OCI-LY1 (cell line): Measurements from ENCODE around the gene AHI1.

ENCODE experiments used
- H2AFZ ChIP-seq: fragments of 200-600 bp; sonication (generic), shearing (Covaris generic); 2 replicates; pipeline ENCODE4 v1.6.0; 2014; ENCODE audit warnings: antibody characterized with exemption, mild to moderate bottlenecking, low read length
- H3F3A ChIP-seq: fragments of 200-600 bp; sonication (generic), shearing (Covaris generic); 2 replicates; pipeline ENCODE4 v1.6.0; 2014; ENCODE audit warnings: mild to moderate bottlenecking, antibody characterized with exemption, low read length, moderate library complexity; ENCODE audit not compliant: insufficient read depth
- H3K27ac ChIP-seq: fragments of 200-600 bp; sonication (generic); 2 replicates; pipeline ENCODE4 v1.5.1; 2014; ENCODE audit warnings: low read length, mixed run types, mild to moderate bottlenecking, low read depth; ENCODE audit not compliant: poor library complexity, severe bottlenecking
- H3K27me3 ChIP-seq: fragments of 200-600 bp; sonication (generic); 2 replicates; pipeline ENCODE4 v1.6.0; 2014; ENCODE audit warnings: antibody characterized with exemption, mild to moderate bottlenecking, low read length, moderate library complexity; ENCODE audit not compliant: insufficient read depth
- H3K36me3 ChIP-seq: fragments of 200-600 bp; sonication (generic); 2 replicates; pipeline ENCODE4 v1.6.1; 2014; ENCODE audit warnings: mild to moderate bottlenecking, antibody characterized with exemption, low read length, moderate library complexity, mixed read lengths; ENCODE audit not compliant: insufficient read depth
- H3K4me1 ChIP-seq: fragments of 200-600 bp; sonication (generic); 2 replicates; pipeline ENCODE4 v1.5.1; 2014; ENCODE audit warnings: mild to moderate bottlenecking, low read length, moderate library complexity; ENCODE audit not compliant: insufficient read depth, severe bottlenecking
- H3K4me2 ChIP-seq: fragments of 200-600 bp; sonication (generic), shearing (Covaris generic); 2 replicates; pipeline ENCODE4 v1.6.1; 2014; ENCODE audit warnings: low read length
- H3K4me3 ChIP-seq: fragments of 200-600 bp; sonication (generic); 2 replicates; pipeline ENCODE4 v1.5.1; 2014; ENCODE audit warnings: low read length, low read depth, mild to moderate bottlenecking, mixed read lengths; ENCODE audit not compliant: poor library complexity, severe bottlenecking
- H3K79me2 ChIP-seq: fragments of 200-600 bp; shearing (Covaris generic); 2 replicates; pipeline ENCODE4 v1.6.1; 2016; ENCODE audit warnings: mixed run types, low read length, mixed read lengths; ENCODE audit not compliant: insufficient read depth
- H3K9ac ChIP-seq: fragments of 200-600 bp; sonication (generic), shearing (Covaris generic); 2 replicates; pipeline ENCODE4 v1.6.1; 2014; ENCODE audit warnings: mild to moderate bottlenecking, low read length, mixed read lengths
- H3K9me2 ChIP-seq: fragments of 200-600 bp; sonication (generic), shearing (Covaris generic); 2 replicates; pipeline ENCODE4 v1.6.1; 2014; ENCODE audit warnings: low read depth, mild to moderate bottlenecking, low read length, mixed read lengths
- H3K9me3 ChIP-seq: fragments of 200-600 bp; shearing (Covaris generic); 2 replicates; pipeline ENCODE4 v1.6.1; 2014; ENCODE audit warnings: low read length, mixed read lengths
- H4K20me1 ChIP-seq: fragments of 200-600 bp; sonication (generic), shearing (Covaris generic); 2 replicates; pipeline ENCODE4 v1.6.0; 2016; ENCODE audit warnings: mild to moderate bottlenecking, low read length; ENCODE audit not compliant: insufficient read depth
- EZH2 ChIP-seq: fragments of 200-600 bp; sonication (generic), shearing (Covaris generic); IDR thresholded peaks from 2 replicates; pipeline ENCODE4 v1.8.0; 2017; ENCODE audit warnings: borderline replicate concordance, mixed run types, mild to moderate bottlenecking, antibody characterized with exemption, low read length, moderate library complexity, mixed read lengths
- TF ChIP-seq, protein P1 (sequence below): fragments of 200-600 bp; sonication (generic), shearing (Covaris generic); IDR thresholded peaks from 2 replicates; pipeline ENCODE4 v1.5.1; 2017; ENCODE audit warnings: mild to moderate bottlenecking, antibody characterized with exemption, low read length, moderate library complexity, mixed read lengths

The AHI1 gene

DNA sequence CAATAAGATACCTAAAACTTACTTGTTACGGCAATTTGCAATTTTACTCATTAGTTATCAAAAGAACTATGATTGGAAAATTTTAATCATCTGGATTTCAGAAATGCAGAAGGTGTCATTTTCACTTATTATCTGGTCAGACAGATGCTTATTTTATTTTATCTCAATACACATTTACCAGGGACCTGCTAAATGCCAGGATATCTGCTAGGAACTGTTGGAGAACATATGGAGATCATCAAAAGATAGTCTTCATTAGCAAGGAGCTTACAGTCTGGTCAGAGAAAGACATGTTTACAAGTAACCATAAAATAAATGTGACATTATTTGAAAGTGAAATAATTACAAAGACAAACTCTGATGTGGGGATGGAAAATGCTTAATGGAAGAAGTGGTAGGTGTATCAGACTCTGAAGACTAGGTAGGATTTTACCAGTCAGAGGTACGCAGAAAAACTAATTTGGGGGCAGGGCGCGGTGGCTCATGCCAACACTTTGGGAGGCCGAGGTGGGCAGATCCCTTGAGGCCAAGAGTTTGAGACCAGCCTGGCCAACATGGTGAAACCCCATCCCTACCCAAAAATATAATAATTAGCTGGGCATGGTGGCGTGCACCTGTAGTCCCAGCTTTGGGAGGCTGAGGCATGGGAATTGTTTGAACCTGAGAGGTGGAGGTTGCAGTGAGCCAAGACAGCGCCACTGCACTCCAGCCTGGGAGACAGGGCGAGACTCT, 178.6 kb downstream of the AHI1 start:
- H3K79me2 ChIP-seq: no peaks in the 10 kb centered on the region
- no peak overlapping the region for H3K4me3 ChIP-seq
- H3K9me2 ChIP-seq: no peaks in the 10 kb centered on the region
- H4K20me1 ChIP-seq: no peaks in the 10 kb centered on the region
- H3K4me2 ChIP-seq: no peak overlapping the region
- no peaks in the 10 kb centered on the region for H3K27me3 ChIP-seq
- no peaks in the 10 kb centered on the region for H3K36me3 ChIP-seq
- H3K27ac ChIP-seq: no peak overlapping the region
- TF ChIP-seq EZH2: no peak
- TF ChIP-seq, protein P1, sequence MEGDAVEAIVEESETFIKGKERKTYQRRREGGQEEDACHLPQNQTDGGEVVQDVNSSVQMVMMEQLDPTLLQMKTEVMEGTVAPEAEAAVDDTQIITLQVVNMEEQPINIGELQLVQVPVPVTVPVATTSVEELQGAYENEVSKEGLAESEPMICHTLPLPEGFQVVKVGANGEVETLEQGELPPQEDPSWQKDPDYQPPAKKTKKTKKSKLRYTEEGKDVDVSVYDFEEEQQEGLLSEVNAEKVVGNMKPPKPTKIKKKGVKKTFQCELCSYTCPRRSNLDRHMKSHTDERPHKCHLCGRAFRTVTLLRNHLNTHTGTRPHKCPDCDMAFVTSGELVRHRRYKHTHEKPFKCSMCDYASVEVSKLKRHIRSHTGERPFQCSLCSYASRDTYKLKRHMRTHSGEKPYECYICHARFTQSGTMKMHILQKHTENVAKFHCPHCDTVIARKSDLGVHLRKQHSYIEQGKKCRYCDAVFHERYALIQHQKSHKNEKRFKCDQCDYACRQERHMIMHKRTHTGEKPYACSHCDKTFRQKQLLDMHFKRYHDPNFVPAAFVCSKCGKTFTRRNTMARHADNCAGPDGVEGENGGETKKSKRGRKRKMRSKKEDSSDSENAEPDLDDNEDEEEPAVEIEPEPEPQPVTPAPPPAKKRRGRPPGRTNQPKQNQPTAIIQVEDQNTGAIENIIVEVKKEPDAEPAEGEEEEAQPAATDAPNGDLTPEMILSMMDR: no peak
- H3K9me3 ChIP-seq: no peaks in the 10 kb centered on the region
- no peak overlapping the region for H3K9ac ChIP-seq
- peaks cover 31% of the 10 kb centered on the region for H3K4me1 ChIP-seq
- no peak overlapping the region for H2AFZ ChIP-seq
- H3F3A ChIP-seq: no peaks in the 10 kb centered on the region

DNA sequence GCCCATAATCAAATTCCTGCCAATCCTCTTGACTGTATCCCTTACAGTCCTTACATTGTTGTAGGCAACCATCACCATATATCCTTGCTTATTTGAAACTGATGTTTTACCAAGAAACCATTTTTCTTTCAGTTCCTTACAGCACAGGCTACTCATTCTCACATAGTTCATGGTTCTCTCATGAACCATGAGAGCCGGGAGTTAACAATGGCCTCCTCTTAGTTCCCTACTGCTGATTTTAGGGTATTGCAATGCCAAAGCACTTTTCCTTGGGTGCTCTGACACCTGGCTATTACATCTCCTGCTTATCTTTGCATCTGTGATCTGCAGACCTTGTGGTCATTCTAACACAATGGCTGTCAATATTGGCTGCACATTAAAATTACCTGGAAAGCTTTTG, 183.0 kb downstream of the AHI1 start:
- Histone ChIP-seq H3K4me3 (no peak overlapping the region), H3K4me2 (no peak overlapping the region), H3K9me3 (no peaks in the 10 kb centered on the region), H3K4me1 (peaks cover 16% of the 10 kb centered on the region), H3F3A (no peaks in the 10 kb centered on the region), H3K9me2 (no peaks in the 10 kb centered on the region), H3K27ac (no peak overlapping the region), H3K36me3 (no peaks in the 10 kb centered on the region), H4K20me1 (no peaks in the 10 kb centered on the region), H3K79me2 (no peaks in the 10 kb centered on the region), H3K27me3 (no peaks in the 10 kb centered on the region), H2AFZ (no peak overlapping the region), H3K9ac (no peak overlapping the region)
- no peak for TF ChIP-seq EZH2
- TF ChIP-seq, protein P1: no peak

DNA sequence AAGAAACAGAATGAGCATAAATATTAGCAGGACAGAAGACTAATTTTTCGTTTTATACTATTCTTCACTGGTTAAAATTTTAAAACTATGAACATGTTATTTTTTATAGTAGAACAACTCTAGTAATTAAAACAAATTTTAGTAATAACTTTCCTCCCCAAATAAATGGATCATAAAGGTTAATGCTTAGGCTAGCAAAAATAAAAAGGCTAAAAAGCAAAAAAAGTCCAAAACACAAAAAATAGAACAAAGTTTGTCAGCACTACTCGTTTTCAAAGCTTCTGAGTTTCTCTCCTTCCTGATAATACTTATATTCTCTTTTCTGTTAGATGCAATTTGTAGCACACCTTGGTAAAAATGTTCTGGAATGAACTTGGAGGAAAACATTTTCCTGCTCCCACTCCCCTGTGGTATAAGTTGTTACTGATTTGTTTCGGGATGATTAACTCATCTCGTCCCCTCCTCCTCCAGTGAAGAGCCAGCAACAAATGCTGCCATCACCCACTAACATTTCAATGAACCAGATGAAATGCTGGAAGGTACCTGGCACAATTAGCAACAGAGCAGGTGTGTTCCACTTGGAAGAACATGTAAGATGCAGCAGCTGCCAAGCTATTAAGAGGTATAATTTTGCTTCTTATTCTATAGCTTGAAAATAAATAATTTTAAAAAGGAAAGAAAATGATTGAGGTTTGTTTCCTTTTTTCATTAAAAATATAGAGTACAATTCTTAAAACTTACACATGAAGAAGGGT, 185.9 kb downstream of the AHI1 start:
- Histone ChIP-seq H3K9ac (no peak overlapping the region), H3K4me3 (no peak overlapping the region), H3K36me3 (no peaks in the 10 kb centered on the region), H3K4me2 (no peak overlapping the region), H3K27ac (no peak overlapping the region), H3K9me3 (no peaks in the 10 kb centered on the region), H3K4me1 (peaks cover 23% of the 10 kb centered on the region), H3K79me2 (no peaks in the 10 kb centered on the region), H3K27me3 (no peaks in the 10 kb centered on the region), H2AFZ (no peak overlapping the region), H3K9me2 (no peaks in the 10 kb centered on the region), H3F3A (no peaks in the 10 kb centered on the region), H4K20me1 (no peaks in the 10 kb centered on the region)
- TF ChIP-seq EZH2: no peak
- TF ChIP-seq, protein P1: no peak
